DOHH2 (cell line): ENCODE results near the gene MRC1.

Experiments
- H3F3A ChIP-seq: fragments of 200-600 bp; sonication (generic), shearing (Covaris generic); 2 replicates; pipeline ENCODE4 v1.6.0; 2016; ENCODE audit warnings: antibody characterized with exemption, mild to moderate bottlenecking; ENCODE audit not compliant: control insufficient read depth, insufficient read depth
- H3K27ac ChIP-seq: fragments of 200-600 bp; sonication (generic); 2 replicates; pipeline ENCODE4 v1.5.1; 2014; ENCODE audit warnings: low read depth, mild to moderate bottlenecking, low read length, moderate library complexity
- H3K27me3 ChIP-seq: fragments of 200-600 bp; sonication (generic); 2 replicates; pipeline ENCODE4 v1.6.1; 2014; ENCODE audit warnings: mild to moderate bottlenecking, low read length, mixed read lengths; ENCODE audit not compliant: control insufficient read depth
- H3K36me3 ChIP-seq: fragments of 200-600 bp; sonication (generic); 2 replicates; pipeline ENCODE4 v1.6.1; 2014; ENCODE audit warnings: mild to moderate bottlenecking, low read length, moderate library complexity, mixed read lengths; ENCODE audit not compliant: control insufficient read depth
- H3K4me1 ChIP-seq: fragments of 200-600 bp; sonication (generic); 2 replicates; pipeline ENCODE4 v1.6.1; 2014; ENCODE audit warnings: mild to moderate bottlenecking, low read length, mixed read lengths; ENCODE audit not compliant: control insufficient read depth
- H3K4me2 ChIP-seq: fragments of 200-600 bp; sonication (generic); 2 replicates; pipeline ENCODE4 v1.6.0; 2014; ENCODE audit warnings: mild to moderate bottlenecking, low read length, moderate library complexity
- H3K4me3 ChIP-seq: fragments of 200-600 bp; sonication (generic); 2 replicates; pipeline ENCODE4 v1.5.1; 2014; ENCODE audit warnings: mild to moderate bottlenecking, low read length, mixed read lengths
- H3K79me2 ChIP-seq: fragments of 200-600 bp; sonication (generic); 2 replicates; pipeline ENCODE4 v1.6.1; 2014; ENCODE audit warnings: mild to moderate bottlenecking, low read length, mixed read lengths; ENCODE audit not compliant: control insufficient read depth
- H3K9me2 ChIP-seq: fragments of 200-600 bp; sonication (generic); replicated peaks from 2 replicates; pipeline ENCODE4 v1.6.1; 2014; ENCODE audit warnings: mild to moderate bottlenecking, low read length, mixed read lengths; ENCODE audit not compliant: control insufficient read depth
- H3K9me3 ChIP-seq: fragments of 200-600 bp; sonication (generic); 2 replicates; pipeline ENCODE4 v1.6.1; 2014; ENCODE audit warnings: antibody characterized with exemption, low read length, mixed read lengths; ENCODE audit not compliant: control insufficient read depth, insufficient read depth
- H4K20me1 ChIP-seq: fragments of 200-600 bp; sonication (generic); 2 replicates; pipeline ENCODE4 v1.6.0; 2014; ENCODE audit warnings: low read depth, mild to moderate bottlenecking, antibody characterized with exemption, low read length, moderate library complexity; ENCODE audit not compliant: control insufficient read depth, insufficient read depth
- CTCF ChIP-seq: fragments of 200-600 bp; sonication (generic); IDR thresholded peaks from one replicate; pipeline ENCODE4 v1.5.1; 2014; ENCODE audit warnings: antibody characterized with exemption, mild to moderate bottlenecking, low read depth, low read length; ENCODE audit not compliant: poor library complexity, severe bottlenecking
- EZH2phosphoT487 ChIP-seq: fragments of 200-600 bp; sonication (generic); IDR thresholded peaks from 2 replicates; pipeline ENCODE4 v1.6.1; 2017; ENCODE audit warnings: borderline replicate concordance, mild to moderate bottlenecking, antibody characterized with exemption, low read length, moderate library complexity, mixed read lengths

MRC1 gene

GRCh38 chr10:17816199-17816598 is 7.1 kb downstream of the MRC1 start:
- no peaks in the 10 kb centered on the region for H3K79me2 ChIP-seq
- no peaks in the 10 kb centered on the region for H3K27me3 ChIP-seq

GRCh38 chr10:17817316-17817715 is 8.2 kb downstream of the MRC1 start:
- Histone ChIP-seq H3F3A (no peaks in the 10 kb centered on the region), H3K4me2 (no peak overlapping the region), H3K9me2 (no peaks in the 10 kb centered on the region), H3K4me1 (no peaks in the 10 kb centered on the region), H4K20me1 (no peaks in the 10 kb centered on the region), H3K79me2 (no peaks in the 10 kb centered on the region), H3K36me3 (no peaks in the 10 kb centered on the region), H3K4me3 (no peak overlapping the region), H3K9me3 (no peaks in the 10 kb centered on the region), H3K27ac (no peak overlapping the region), H3K27me3 (no peaks in the 10 kb centered on the region)
- no peak for TF ChIP-seq EZH2phosphoT487
- TF ChIP-seq CTCF: no peak

More at GRCh38 chr10:17816199-17816598, 7.1 kb downstream of the MRC1 start:
- no peaks in the 10 kb centered on the region for H3K4me1 ChIP-seq
- no peak overlapping the region for H3K27ac ChIP-seq
- H3F3A ChIP-seq: no peaks in the 10 kb centered on the region
- no peak for TF ChIP-seq CTCF
- TF ChIP-seq EZH2phosphoT487: no peak
- no peaks in the 10 kb centered on the region for H3K9me2 ChIP-seq
- no peak overlapping the region for H3K4me2 ChIP-seq
- H3K36me3 ChIP-seq: no peaks in the 10 kb centered on the region
- no peak overlapping the region for H3K4me3 ChIP-seq
- H4K20me1 ChIP-seq: no peaks in the 10 kb centered on the region
- H3K9me3 ChIP-seq: no peaks in the 10 kb centered on the region

- no peaks in the 10 kb centered on the region for H3K79me2 ChIP-seq
- H4K20me1 ChIP-seq: no peaks in the 10 kb centered on the region
- no peaks in the 10 kb centered on the region for H3K4me1 ChIP-seq
- H3K4me2 ChIP-seq: no peak overlapping the region
- TF ChIP-seq CTCF (no peak), EZH2phosphoT487 (no peak)
- H3K9me3 ChIP-seq: no peaks in the 10 kb centered on the region
- H3K27me3 ChIP-seq: no peaks in the 10 kb centered on the region
- no peak overlapping the region for H3K27ac ChIP-seq
- no peaks in the 10 kb centered on the region for H3K9me2 ChIP-seq
- H3F3A ChIP-seq: no peaks in the 10 kb centered on the region
- H3K36me3 ChIP-seq: no peaks in the 10 kb centered on the region
- H3K4me3 ChIP-seq: no peak overlapping the region
Measured at GRCh38 chr10:17817790-17818189, 8.6 kb downstream of the MRC1 start.

- H3K9me2 ChIP-seq: no peaks in the 10 kb centered on the region
- no peaks in the 10 kb centered on the region for H3F3A ChIP-seq
- no peaks in the 10 kb centered on the region for H3K9me3 ChIP-seq
- TF ChIP-seq EZH2phosphoT487: no peak
- no peak for TF ChIP-seq CTCF
- no peak overlapping the region for H3K4me2 ChIP-seq
- no peaks in the 10 kb centered on the region for H4K20me1 ChIP-seq
- H3K4me3 ChIP-seq: no peak overlapping the region
- no peak overlapping the region for H3K27ac ChIP-seq
- no peaks in the 10 kb centered on the region for H3K36me3 ChIP-seq
- no peaks in the 10 kb centered on the region for H3K79me2 ChIP-seq
- H3K27me3 ChIP-seq: no peaks in the 10 kb centered on the region
- H3K4me1 ChIP-seq: no peaks in the 10 kb centered on the region
Measured at GRCh38 chr10:17819836-17820235, 10.7 kb downstream of the MRC1 start.
